K562 (cell line): ENCODE results near the gene SHLD2. TPM values are rescaled to one million over a fixed set of nuclear protein-coding genes. Genes with fewer than 3 reads are reported as not detected.

ENCODE experiments used
- ATAC-seq: fragments of 200-7000 bp; cut with Tn5 transposase; 3 replicates; pipeline ENCODE4 v1.9.1; 2020; ENCODE audit warnings: moderate library complexity
- BruUV-seq: library from RNA; stranded (reverse); fragments of 400-500 nt; replicated peaks from 2 replicates; lab custom pipeline; 2021; lab: Mats Ljungman, UMichigan
- CTCF ChIA-PET: fragments of 300-600 bp; formaldehyde crosslinking; extraction: SDS; loops from one replicate; lab custom pipeline; 2021; ENCODE audit warnings: low intra/inter-chr PET ratio; lab: Yijun Ruan, JAX
- POLR2A ChIA-PET: fragments of 300-600, 350-650 bp; sonication (Branson Sonifier 250); formaldehyde crosslinking; extraction: SDS; loops from one replicate; lab custom pipeline; 2021; ENCODE audit warnings: antibody characterized with exemption, inconsistent platforms; lab: Yijun Ruan, JAX
- DNase-seq, 4 experiments: peaks; one replicate each; pipeline versions ENCODE4 v3.0.0 to v3.0.0-alpha.2; 2011 to 2018; ENCODE audit warnings: low spot score in 3 of 4, mixed read lengths in 3 of 4; ENCODE audit errors: extremely low read depth in 1 of 4
- FAIRE-seq: peaks from 2 replicates; lab custom pipeline; 2011; peaks lifted over from hg19 to GRCh38; lab: Jason Lieb, UNC
- H2AFZ ChIP-seq: 2 replicates; pipeline ENCODE4 v1.6.0; 2011; ENCODE audit warnings: low read depth, low read length, control low read depth, inconsistent platforms
- H3K27ac ChIP-seq: fragments of 200-600 bp; 3 replicates; pipeline ENCODE4 v1.8.0; 2011; ENCODE audit warnings: low read depth, mild to moderate bottlenecking, control low read depth, inconsistent platforms, low read length, moderate library complexity, mixed read lengths; ENCODE audit errors: extremely low read depth
- H3K27me3 ChIP-seq, 2 experiments: fragments of 300-600 bp in 1 of 2; 2 replicates in 1 of 2; 3 replicates in 1 of 2; pipeline versions ENCODE4 v1.6.0 to v1.8.0; 2011; ENCODE audit warnings: inconsistent platforms in 2 of 2, low read length in 2 of 2, mild to moderate bottlenecking in 1 of 2, mixed read lengths in 1 of 2, moderate library complexity in 1 of 2; ENCODE audit not compliant: control insufficient read depth in 2 of 2, insufficient read depth in 2 of 2
- H3K36me3 ChIP-seq: fragments of 300-600 bp; 3 replicates; pipeline ENCODE4 v1.8.0; 2011; ENCODE audit warnings: mild to moderate bottlenecking, low read length, inconsistent platforms; ENCODE audit not compliant: control insufficient read depth, insufficient read depth
- H3K4me1 ChIP-seq, 2 experiments: fragments of 200-600 bp in 1 of 2; replicated peaks in 1 of 2; 2 replicates in 1 of 2; 3 replicates in 1 of 2; pipeline versions ENCODE4 v1.5.1 to v1.8.0; 2011; ENCODE audit warnings: inconsistent platforms in 2 of 2, low read length in 2 of 2, mild to moderate bottlenecking in 1 of 2, mixed read lengths in 1 of 2, moderate library complexity in 1 of 2; ENCODE audit not compliant: control insufficient read depth in 2 of 2, insufficient read depth in 2 of 2
- H3K4me2 ChIP-seq: 2 replicates; pipeline ENCODE4 v1.6.1; 2011; ENCODE audit warnings: low read length, control low read depth, inconsistent platforms, mixed read lengths; ENCODE audit not compliant: insufficient read depth
- H3K4me3 ChIP-seq: fragments of 200-600 bp; sonication (generic), shearing (Covaris generic); 2 replicates; pipeline ENCODE4 v1.5.1; 2016; ENCODE audit warnings: control low read depth, inconsistent platforms
- H3K79me2 ChIP-seq: fragments of 200-600 bp; 3 replicates; pipeline ENCODE4 v1.8.0; 2011; ENCODE audit warnings: low read length, inconsistent platforms; ENCODE audit not compliant: control insufficient read depth, insufficient read depth
- H3K9ac ChIP-seq, 2 experiments: 2 replicates each; pipeline versions ENCODE4 v1.6.0 to v1.6.1; 2011; ENCODE audit warnings: low read depth in 2 of 2, low read length in 2 of 2, control low read depth in 1 of 2, inconsistent platforms in 1 of 2, mild to moderate bottlenecking in 1 of 2, mixed read lengths in 1 of 2; ENCODE audit not compliant: insufficient read depth in 1 of 2
- H3K9me1 ChIP-seq: one replicate; pipeline ENCODE4 v1.6.0; 2011; ENCODE audit warnings: inconsistent platforms, mild to moderate bottlenecking, low read length, moderate library complexity; ENCODE audit not compliant: control insufficient read depth, insufficient read depth
- H3K9me3 ChIP-seq: replicated peaks from 2 replicates; pipeline ENCODE4 v1.5.1; 2011; ENCODE audit warnings: low read depth, low read length, inconsistent platforms; ENCODE audit not compliant: control insufficient read depth, insufficient read depth
- H4K20me1 ChIP-seq: replicated peaks from 2 replicates; pipeline ENCODE4 v1.6.1; 2011; ENCODE audit warnings: low read length, inconsistent platforms, mixed read lengths; ENCODE audit not compliant: control insufficient read depth, insufficient read depth
- ATF7 ChIP-seq: fragments of 450-650 bp; IDR thresholded peaks from 2 replicates; pipeline ENCODE4 v1.7.1; 2014; ENCODE audit warnings: mild to moderate bottlenecking, moderate library complexity
- HIVEP1 ChIP-seq: fragments of 250-450 bp; sonication (Bioruptor Pico); IDR thresholded peaks from 2 replicates; pipeline ENCODE4 v1.4.0; 2020; ENCODE audit warnings: mild to moderate bottlenecking
- MEF2A ChIP-seq: IDR thresholded peaks from 2 replicates; pipeline ENCODE4 v1.6.1; 2011; ENCODE audit warnings: low read depth, mild to moderate bottlenecking, low read length, moderate library complexity; ENCODE audit not compliant: control insufficient read depth
- PML ChIP-seq: IDR thresholded peaks from 2 replicates; pipeline ENCODE4 v1.6.1; 2012; ENCODE audit warnings: low read length, inconsistent platforms
- TAF15 ChIP-seq: fragments of 200-400 bp; formaldehyde crosslinking; IDR thresholded peaks from 2 replicates; pipeline ENCODE4 v1.6.1; 2017; ENCODE audit warnings: mild to moderate bottlenecking, low read depth, low read length, moderate library complexity
- TAF9B ChIP-seq: fragments of 450-650 bp; IDR thresholded peaks from 2 replicates; pipeline ENCODE4 v1.6.1; 2018; ENCODE audit warnings: mild to moderate bottlenecking; ENCODE audit not compliant: partially characterized antibody
- TEAD2 ChIP-seq: fragments of 450-650 bp; IDR thresholded peaks from 2 replicates; pipeline ENCODE4 v1.6.1; 2016; ENCODE audit warnings: missing genetic modification characterization, control low read depth, missing compliant biosample characterization
- ZBTB8A ChIP-seq: fragments of 450-650 bp; IDR thresholded peaks from 2 replicates; pipeline ENCODE4 v1.6.1; 2018; ENCODE audit warnings: mild to moderate bottlenecking, moderate library complexity; ENCODE audit not compliant: partially characterized antibody
- ZNF121 ChIP-seq: sonication (generic); formaldehyde crosslinking; conservative IDR thresholded peaks from 2 replicates; pipeline ENCODE4 v1.8.0; 2022; ENCODE audit warnings: missing genetic modification reagents
- ZNF316 ChIP-seq: fragments of 450-650 bp; IDR thresholded peaks from 2 replicates; pipeline ENCODE4 v1.6.1; 2016
- WGBS: fragments of 100-300 bp; shearing (Covaris generic); methylation state at CpG from one replicate; pipeline ENCODE4 v1.1.6; 2016; ENCODE audit warnings: low coverage, mixed read lengths; ENCODE audit not compliant: insufficient coverage; ENCODE audit errors: missing lambda C conversion rate; 5-methylcytosine and 5-hydroxymethylcytosine counted together
- in situ Hi-C: fragments of 300-500 bp; cut with MboI; formaldehyde crosslinking; loops from 4 replicates; pipeline ENCODE4 v1.15.0; 2018; ENCODE audit warnings: inconsistent platforms, mixed read lengths
- intact Hi-C: fragments of 100-400 bp; cut with micrococcal nuclease; formaldehyde crosslinking; loops from 2 replicates; pipeline ENCODE4 v1.14.2; 2022
- polyA plus RNA-seq, 8 experiments: library from polyadenylated mRNA; depleted of rRNA in 4 of 8; stranded (reverse) in 5 of 8; unstranded in 3 of 8; fragments of >200 nt; fragmentation: Nextera tagmentation in 2 of 8; fragmentation: Illumina TruSeq in 1 of 8; extraction: Ambion mirVana in 2 of 8; extraction: Trizol in 1 of 8; gene quantifications; 2 replicates each; pipeline versions ENCODE4 v1.2.1 to v1.2.3, GENCODE V29; 2011 to 2014; ENCODE audit warnings: inconsistent platforms in 1 of 8, missing spikeins in 1 of 8
- total RNA-seq, 7 experiments: library from RNA; depleted of rRNA in 6 of 7; stranded (reverse); fragments of >200 nt in 6 of 7; fragmentation: Illumina TruSeq in 2 of 7; extraction: Trizol in 2 of 7; gene quantifications; 2 replicates each; pipeline versions ENCODE4 v1.2.1 to v1.2.3, GENCODE V29; 2011 to 2021; ENCODE audit warnings: low replicate concordance in 1 of 7

Gene SHLD2
- total and polyA plus RNA-seq, 9 of the 15 experiments (the other 6 are each of a cell fraction or from before 2014, with no cell fraction given): 21.6 to 51.2 (median 39.4) TPM

DNA sequence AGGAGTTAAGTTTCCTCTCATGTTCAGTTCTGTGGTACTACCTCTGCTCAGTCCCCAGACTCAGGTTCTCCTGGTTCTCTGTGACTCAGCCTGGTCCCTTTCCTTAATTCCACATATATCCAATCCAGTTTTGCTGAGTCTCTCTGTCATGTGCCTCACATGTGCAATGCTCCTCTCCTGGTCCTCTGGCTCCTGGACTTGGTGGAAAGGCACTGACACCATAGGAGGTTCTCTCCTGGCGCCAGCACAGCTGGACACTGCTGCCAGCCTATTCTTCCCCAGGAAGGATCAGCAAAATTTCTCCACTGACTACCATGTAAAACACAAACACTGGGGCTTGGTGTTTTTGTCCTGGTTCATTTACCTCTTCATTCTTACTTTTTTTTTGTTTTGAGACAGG is 28.1 kb upstream of the SHLD2 start:
- Histone ChIP-seq H3K27me3 (no peaks in the 10 kb centered on the region), H3K9me1 (no peaks in the 10 kb centered on the region), H3K27ac (no peak overlapping the region), H3K9me3 (no peaks in the 10 kb centered on the region), H3K79me2 (no peaks in the 10 kb centered on the region)
- in situ Hi-C loops: no loop called here
- DNase-seq: no peak
- TF ChIP-seq TAF15: no peak
- no peak for TF ChIP-seq ATF7
- no peak for TF ChIP-seq ZBTB8A
- no peak for TF ChIP-seq TEAD2 (tag)
- TF ChIP-seq ZNF316: no peak
- no peak for TF ChIP-seq HIVEP1 (CRISPR knock-in tag)
- TF ChIP-seq TAF9B: no peak
- TF ChIP-seq MEF2A: no peak
- TF ChIP-seq ZNF121 (CRISPR knock-in tag): no peak
- TF ChIP-seq PML: no peak
- TF ChIP-seq, all 486 proteins: peak for 0
- ATAC-seq (no peak), FAIRE-seq (no peak)
- Histone ChIP-seq H3K9ac (no peak overlapping the region), H4K20me1 (no peaks in the 10 kb centered on the region), H2AFZ (no peak overlapping the region), H3K36me3 (peaks cover 69% of the 10 kb centered on the region; the same call in 2 of the 3 replicates), H3K4me1 (no peaks in the 10 kb centered on the region), H3K4me3 (no peak overlapping the region), H3K4me2 (no peak overlapping the region)
- WGBS: 100% methylated on average over 1 of the region's 1 CpG
- BruUV-seq: no TSS peak
- POLR2A ChIA-PET: no interaction called here
- CTCF ChIA-PET: no interaction called here
- intact Hi-C loops: no loop called here
